RWPE1 (cell line): ENCODE results near the gene ZNF81.
A peak's percentile ranks its signal among the peaks of the same experiment; 100 is the strongest.

Experiments
- CTCF ChIA-PET: fragments of 350-600 bp; sonication (Branson Sonifier 250); formaldehyde crosslinking; extraction: SDS; loops from one replicate; lab custom pipeline; 2021; lab: Yijun Ruan, JAX
- POLR2A ChIA-PET: fragments of 400-600 bp; formaldehyde crosslinking; extraction: SDS; loops from one replicate; lab custom pipeline; 2020; ENCODE audit warnings: antibody characterized with exemption; ENCODE audit not compliant: low non-redundant PET; lab: Yijun Ruan, JAX
- DNase-seq: peaks from one replicate; pipeline ENCODE4 v3.0.0; 2012; ENCODE audit warnings: low spot score
- H3K27ac ChIP-seq: fragments of 450-650 bp; 2 replicates; pipeline ENCODE4 v1.5.1; 2017
- TF ChIP-seq, protein P1 (sequence below): fragments of 450-650 bp; conservative IDR thresholded peaks from 2 replicates; pipeline ENCODE4 v1.5.1; 2017; ENCODE audit warnings: low read depth, mild to moderate bottlenecking

ZNF81 gene

DNA sequence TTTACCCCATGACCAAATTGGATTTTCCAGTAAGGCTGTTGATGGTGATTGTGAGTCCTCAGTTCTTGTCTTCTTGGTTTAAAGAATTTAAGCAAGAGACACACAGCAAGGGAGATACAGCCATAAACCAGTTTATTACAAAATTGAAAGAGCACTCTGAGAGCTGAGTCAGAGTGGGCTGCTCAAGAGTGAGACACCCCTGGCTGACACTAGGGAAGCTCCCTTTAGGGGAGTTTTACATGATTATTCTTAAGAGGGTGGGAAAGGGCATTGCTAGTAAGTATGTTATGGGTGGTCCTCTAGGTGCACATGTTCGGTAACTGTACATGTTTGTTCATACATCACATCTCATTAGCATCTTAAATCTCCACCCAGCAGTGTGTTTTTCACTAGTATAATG lies 18.8 kb upstream of the ZNF81 start:
- H3K27ac ChIP-seq, result no peak overlapping the region
- no peak for DNase-seq
- CTCF ChIA-PET, result no interaction called here
- POLR2A ChIA-PET, result no interaction called here
- TF ChIP-seq, protein P1, sequence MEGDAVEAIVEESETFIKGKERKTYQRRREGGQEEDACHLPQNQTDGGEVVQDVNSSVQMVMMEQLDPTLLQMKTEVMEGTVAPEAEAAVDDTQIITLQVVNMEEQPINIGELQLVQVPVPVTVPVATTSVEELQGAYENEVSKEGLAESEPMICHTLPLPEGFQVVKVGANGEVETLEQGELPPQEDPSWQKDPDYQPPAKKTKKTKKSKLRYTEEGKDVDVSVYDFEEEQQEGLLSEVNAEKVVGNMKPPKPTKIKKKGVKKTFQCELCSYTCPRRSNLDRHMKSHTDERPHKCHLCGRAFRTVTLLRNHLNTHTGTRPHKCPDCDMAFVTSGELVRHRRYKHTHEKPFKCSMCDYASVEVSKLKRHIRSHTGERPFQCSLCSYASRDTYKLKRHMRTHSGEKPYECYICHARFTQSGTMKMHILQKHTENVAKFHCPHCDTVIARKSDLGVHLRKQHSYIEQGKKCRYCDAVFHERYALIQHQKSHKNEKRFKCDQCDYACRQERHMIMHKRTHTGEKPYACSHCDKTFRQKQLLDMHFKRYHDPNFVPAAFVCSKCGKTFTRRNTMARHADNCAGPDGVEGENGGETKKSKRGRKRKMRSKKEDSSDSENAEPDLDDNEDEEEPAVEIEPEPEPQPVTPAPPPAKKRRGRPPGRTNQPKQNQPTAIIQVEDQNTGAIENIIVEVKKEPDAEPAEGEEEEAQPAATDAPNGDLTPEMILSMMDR, result no peak

DNA sequence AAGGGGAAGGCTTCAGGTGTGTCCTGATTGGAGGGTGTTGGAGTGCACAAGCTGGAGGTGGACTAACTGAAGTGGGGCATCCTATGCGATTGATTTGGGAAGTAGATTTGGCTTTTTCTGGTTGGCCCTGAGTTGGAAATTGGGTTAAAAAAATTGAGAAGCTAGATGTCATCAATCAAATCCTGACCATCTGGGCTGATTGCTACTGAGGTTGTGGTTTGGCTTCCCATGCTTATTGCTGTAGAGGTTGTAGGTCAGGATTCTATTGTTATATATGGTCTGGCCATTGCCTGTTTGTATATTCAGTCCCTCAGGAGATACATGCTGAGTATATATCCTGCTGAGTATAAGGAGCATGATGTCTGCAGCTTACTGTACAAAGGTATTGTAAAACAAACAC lies 7.7 kb upstream of the ZNF81 start:
- no peak overlapping the region for H3K27ac ChIP-seq
- no peak for DNase-seq
- TF ChIP-seq, protein P1, result no peak
- ChIA-PET POLR2A (no interaction called here), CTCF (interaction anchor here (1.0 kb wide), 1 partner anchor 214 kb away, joined by 3 read pairs; no protein-coding TSS in a partner anchor)

DNA sequence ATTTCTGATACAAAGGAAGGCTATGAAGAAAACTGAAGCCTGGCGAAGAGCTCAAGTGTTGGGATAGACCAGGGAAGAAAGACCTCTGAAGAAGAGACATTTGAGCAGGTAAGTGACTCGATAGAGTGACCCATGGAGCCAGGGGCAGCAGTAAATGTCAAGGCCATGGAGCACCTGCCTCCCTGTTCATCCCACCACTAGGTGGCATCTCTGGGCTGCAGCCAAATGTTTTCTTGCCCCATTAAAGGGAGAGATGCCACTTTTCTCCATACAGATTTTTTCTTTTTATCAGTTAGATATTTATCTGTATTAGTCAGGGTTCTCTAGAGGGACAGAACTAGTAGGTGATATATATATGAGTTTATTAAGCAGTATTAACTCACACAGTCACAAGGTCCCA lies 4.9 kb upstream of the ZNF81 start:
- DNase-seq, result peak; percentile 40
- TF ChIP-seq, protein P1, result peak; percentile 55
- POLR2A ChIA-PET, result no interaction called here
- CTCF ChIA-PET, result no interaction called here
- H3K27ac ChIP-seq, result no peak overlapping the region

DNA sequence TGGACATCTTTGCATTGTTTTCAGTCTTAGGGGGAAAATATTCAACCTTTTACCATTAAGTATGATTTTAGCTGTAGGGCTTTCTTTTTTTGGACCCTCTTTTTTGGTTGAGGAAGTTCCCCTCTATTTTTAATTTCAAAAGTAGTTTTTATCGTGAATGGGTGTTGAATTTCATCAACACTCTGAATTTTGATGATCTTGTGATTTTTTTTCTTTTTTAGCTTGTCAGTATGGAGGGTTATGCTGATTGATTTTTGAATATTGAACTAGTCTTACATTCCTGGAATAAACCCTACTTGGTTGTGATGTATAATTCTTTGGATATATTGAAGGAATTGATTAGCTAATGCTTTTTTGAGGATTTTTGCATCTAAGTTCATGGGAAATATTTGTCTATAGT lies 1.7 kb downstream of the ZNF81 start:
- ChIA-PET CTCF (no interaction called here), POLR2A (no interaction called here)
- H3K27ac ChIP-seq, result no peak overlapping the region
- DNase-seq, result no peak
- TF ChIP-seq, protein P1, result no peak

DNA sequence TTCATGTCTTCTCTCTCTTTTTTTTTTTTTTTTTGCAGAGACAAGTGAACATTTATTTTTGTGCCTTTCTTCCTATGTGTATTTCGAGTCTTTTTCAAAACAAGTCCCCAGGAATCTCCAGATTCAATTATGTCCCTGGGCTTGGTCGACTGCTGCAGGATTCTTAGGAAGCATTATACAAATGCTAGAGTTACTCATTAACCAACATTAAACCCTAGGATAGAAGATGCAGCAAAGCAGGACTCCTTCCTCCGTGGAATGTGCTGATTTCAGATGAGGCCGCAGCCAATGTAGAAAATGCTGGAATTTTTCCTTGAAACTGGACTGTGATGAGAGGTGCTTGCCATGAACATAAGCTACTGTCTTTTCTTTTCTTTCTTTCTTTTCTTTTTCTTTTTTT lies 3.4 kb downstream of the ZNF81 start:
- H3K27ac ChIP-seq, result no peak overlapping the region
- ChIA-PET POLR2A (no interaction called here), CTCF (interaction anchor here (0.7 kb wide), 1 partner anchor 12 kb away, joined by 3 read pairs; no protein-coding TSS in a partner anchor)
- TF ChIP-seq, protein P1, result no peak
- no peak for DNase-seq

DNA sequence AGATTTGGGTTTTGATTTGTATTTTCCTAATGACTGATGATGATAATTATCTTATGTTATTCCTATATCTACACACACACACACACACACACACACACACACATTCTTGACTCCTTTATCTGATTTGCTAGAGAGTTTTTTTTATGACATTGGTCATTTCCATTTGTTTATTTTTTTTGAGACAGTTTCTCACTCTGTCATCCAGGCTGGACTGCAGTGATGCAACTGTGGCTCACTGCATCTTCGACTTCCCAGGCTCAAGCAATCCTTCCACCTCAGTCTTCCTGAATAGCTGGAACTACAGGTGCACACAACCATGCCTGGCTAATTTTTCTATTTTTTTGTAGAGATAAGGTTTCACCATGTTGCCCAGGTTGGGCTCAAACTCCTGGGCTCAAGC lies 6.7 kb downstream of the ZNF81 start:
- TF ChIP-seq, protein P1, result no peak
- POLR2A ChIA-PET, result no interaction called here
- H3K27ac ChIP-seq, result no peak overlapping the region
- DNase-seq, result no peak
- CTCF ChIA-PET, result no interaction called here

DNA sequence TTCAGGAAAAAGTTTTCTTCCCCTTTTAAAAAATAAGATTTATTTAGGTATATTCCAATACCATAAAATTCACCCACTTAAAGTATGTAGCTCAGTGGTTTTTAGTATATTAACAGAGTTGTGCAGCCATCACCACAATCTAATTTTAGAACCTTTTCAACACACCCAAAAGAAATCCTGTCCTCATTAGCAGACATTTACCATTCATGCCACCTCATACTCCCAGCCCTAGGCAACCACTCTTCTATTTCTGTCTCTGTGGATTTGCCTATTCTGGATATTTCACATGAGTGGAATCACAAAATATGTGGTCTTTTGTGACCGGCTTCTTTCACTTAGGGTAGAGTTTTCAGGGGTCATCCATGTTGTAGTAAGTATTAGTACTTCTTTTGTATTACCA lies 7.4 kb downstream of the ZNF81 start:
- ChIA-PET CTCF (no interaction called here), POLR2A (no interaction called here)
- no peak overlapping the region for H3K27ac ChIP-seq
- TF ChIP-seq, protein P1, result no peak
- no peak for DNase-seq
